Measurements from ENCODE around the gene ALS2.

GRCh38 chr2:201797175-201797840 lies 16.6 kb upstream of the ALS2 start:
- TF ChIP-seq CTCF (IDR thresholded peaks at IDR 0.05; ENCODE audit: insufficient read depth, low read length) (no peak), POLR2AphosphoS5 (IDR thresholded peaks at IDR 0.05; ENCODE audit: low read depth) (no peak), GABPA (IDR thresholded peaks at IDR 0.05; ENCODE audit: low read depth) (no peak), REST (IDR thresholded peaks at IDR 0.05; ENCODE audit: insufficient replicate concordance, low read depth) (no peak)
